C4-2B (cell line): ENCODE measurements around the gene RPL26.
A peak's percentile ranks its signal among the peaks of the same experiment; 100 is the strongest.

ENCODE experiments used
- H3K27ac ChIP-seq: fragments of 450-650 bp; 2 replicates; pipeline ENCODE4 v1.5.1; 2017
- CTCF ChIP-seq: fragments of 450-650 bp; conservative IDR thresholded peaks from 2 replicates; pipeline ENCODE4 v1.5.1; 2017; ENCODE audit warnings: mild to moderate bottlenecking
- ZFX ChIP-seq: fragments of 450-650 bp; IDR thresholded peaks from 2 replicates; pipeline ENCODE4 v1.6.1; 2017

The RPL26 gene

GRCh38 chr17:8350339-8350738 is 32.7 kb downstream of the RPL26 start:
- H3K27ac ChIP-seq, result no peak overlapping the region
- TF ChIP-seq CTCF, result no peak
- TF ChIP-seq ZFX, result no peak

GRCh38 chr17:8347001-8347400 is 36.0 kb downstream of the RPL26 start:
- peak overlapping the region; percentile 92 for H3K27ac ChIP-seq

GRCh38 chr17:8345951-8346665 is 36.9 kb downstream of the RPL26 start:
- TF ChIP-seq ZFX (no peak), CTCF (no peak)
- H3K27ac ChIP-seq, result peak overlapping the region; percentile 92

GRCh38 chr17:8345052-8345690 is 37.8 kb downstream of the RPL26 start:
- H3K27ac ChIP-seq, result peak overlapping the region; percentile 92

GRCh38 chr17:8341456-8341855 is 41.5 kb downstream of the RPL26 start:
- TF ChIP-seq ZFX (no peak), CTCF (no peak)
- H3K27ac ChIP-seq, result no peak overlapping the region

More at GRCh38 chr17:8345052-8345690, 37.8 kb downstream of the RPL26 start:
- TF ChIP-seq ZFX, result no peak
- no peak for TF ChIP-seq CTCF

- TF ChIP-seq ZFX (no peak), CTCF (no peak)
These were observed 43.5 kb downstream of the RPL26 start, which contains the start of gene ODF4 for GRCh38 chr17:8339540-8339939. Gene ODF4 (plus strand): TSS chr17:8339840. CDS start chr17:8340052, 212 bp downstream.

GRCh38 chr17:8338753-8339140 is 44.2 kb downstream of the RPL26 start:
- H3K27ac ChIP-seq, result no peak overlapping the region

More at GRCh38 chr17:8339540-8339939, 43.5 kb downstream of the RPL26 start, which contains the start of gene ODF4:
- H3K27ac ChIP-seq, result no peak within 1 kb of the TSS

More at GRCh38 chr17:8338753-8339140, 44.2 kb downstream of the RPL26 start:
- TF ChIP-seq CTCF, result no peak
- TF ChIP-seq ZFX, result no peak
